Measurements from ENCODE around the gene FNIP2.
A peak's percentile ranks its signal among the peaks of the same experiment; 100 is the strongest.
"Not testable (repeated sequence)": the region's sequence is repeated elsewhere in the genome, so short reads cannot be mapped to it uniquely, and the experiment has no call there.

Gene FNIP2

GRCh38 chr4:158824425-158825274 is 55.8 kb downstream of the FNIP2 start:
- DNase-seq = no peak
- intact Hi-C loops (cut with DNase I) = loop anchor here (10.0 kb wide), 1 partner anchor 50 kb away; no protein-coding TSS in a partner anchor

- DNase-seq = no peak
- intact Hi-C loops (cut with DNase I) = loop anchor here (10.0 kb wide), 1 partner anchor 51 kb away; no protein-coding TSS in a partner anchor
Observed at GRCh38 chr4:158825433-158826036, 56.7 kb downstream of the FNIP2 start.

- intact Hi-C loops (cut with DNase I) = loop anchor here (10.0 kb wide), 1 partner anchor 51 kb away; no protein-coding TSS in a partner anchor
- DNase-seq = no peak
Observed at GRCh38 chr4:158826057-158826456, 57.2 kb downstream of the FNIP2 start.

GRCh38 chr4:158826882-158827281 is 58.1 kb downstream of the FNIP2 start:
- DNase-seq = no peak
- intact Hi-C loops (cut with DNase I) = loop anchor here (10.0 kb wide), 1 partner anchor 52 kb away; no protein-coding TSS in a partner anchor

GRCh38 chr4:158827543-158827981 is 58.7 kb downstream of the FNIP2 start:
- DNase-seq = peak in 10 of 42 donors; percentile 20 to 85 (median 30)
- intact Hi-C loops (cut with DNase I) = loop anchor here (10.0 kb wide), 1 partner anchor 53 kb away; no protein-coding TSS in a partner anchor

GRCh38 chr4:158828151-158828550 is 59.3 kb downstream of the FNIP2 start:
- not testable (repeated sequence) for DNase-seq
- intact Hi-C loops (cut with DNase I) = loop anchor here (10.0 kb wide), 1 partner anchor 53 kb away; no protein-coding TSS in a partner anchor

GRCh38 chr4:158829254-158829653 is 60.4 kb downstream of the FNIP2 start:
- DNase-seq = no peak
- intact Hi-C loops (cut with DNase I) = loop anchor here (10.0 kb wide), 1 partner anchor 54 kb away; no protein-coding TSS in a partner anchor

- DNase-seq = no peak
- intact Hi-C loops (cut with DNase I) = no loop called here
Observed at GRCh38 chr4:158833602-158834001, 64.8 kb downstream of the FNIP2 start.

- DNase-seq = no peak
- intact Hi-C loops (cut with DNase I) = no loop called here
Observed at GRCh38 chr4:158835226-158836001, 66.6 kb downstream of the FNIP2 start.

- no peak for DNase-seq
- intact Hi-C loops (cut with DNase I) = no loop called here
Observed at GRCh38 chr4:158836002-158836369, 67.2 kb downstream of the FNIP2 start.

- DNase-seq = no peak
- intact Hi-C loops (cut with DNase I) = no loop called here
Observed at GRCh38 chr4:158836828-158837449, 68.1 kb downstream of the FNIP2 start.

- intact Hi-C loops (cut with DNase I) = no loop called here
- no peak for DNase-seq
Observed at GRCh38 chr4:158837527-158838141, 68.8 kb downstream of the FNIP2 start.

GRCh38 chr4:158840131-158840530 is 71.3 kb downstream of the FNIP2 start:
- intact Hi-C loops (cut with DNase I) = no loop called here
- DNase-seq = no peak

GRCh38 chr4:158841540-158841939 is 72.7 kb downstream of the FNIP2 start:
- DNase-seq = no peak
- intact Hi-C loops (cut with DNase I) = no loop called here

GRCh38 chr4:158845311-158846041 is 76.7 kb downstream of the FNIP2 start:
- no peak for DNase-seq
- intact Hi-C loops (cut with DNase I) = no loop called here

GRCh38 chr4:158847535-158847934 is 78.7 kb downstream of the FNIP2 start:
- DNase-seq = no peak
- intact Hi-C loops (cut with DNase I) = no loop called here

- intact Hi-C loops (cut with DNase I) = loop anchor here (5.0 to 10.0 kb wide), 4 partner anchors 82 to 595 kb away; partner anchors contain the start of gene FNIP2
- DNase-seq = no peak
Observed at GRCh38 chr4:158849681-158850080, 80.9 kb downstream of the FNIP2 start.

- no peak for DNase-seq
- intact Hi-C loops (cut with DNase I) = loop anchor here (5.0 to 10.0 kb wide), 4 partner anchors 83 to 594 kb away; partner anchors contain the start of gene FNIP2
Observed at GRCh38 chr4:158850371-158850770, 81.5 kb downstream of the FNIP2 start.
